Trophoblast cell (in vitro differentiated cells and primary cell): ENCODE results near the gene ATG4B. TPM values are rescaled to one million over a fixed set of nuclear protein-coding genes. Genes with fewer than 3 reads are reported as not detected.
"Not testable (repeated sequence)": the region's sequence is repeated elsewhere in the genome, so short reads cannot be mapped to it uniquely, and the experiment has no call there.

ENCODE experiments used
- DNase-seq, 2 donors: peaks; one replicate each; pipeline ENCODE4 v3.0.0-alpha.2; 2016
- H2AFZ ChIP-seq: 2 replicates; pipeline ENCODE4 v1.6.1; 2013; ENCODE audit warnings: low read length, moderate library complexity, mild to moderate bottlenecking; ENCODE audit not compliant: insufficient read depth, poor library complexity
- H2AK5ac ChIP-seq: 2 replicates; pipeline ENCODE4 v1.6.1; 2013; ENCODE audit warnings: mild to moderate bottlenecking, low read length
- H2BK120ac ChIP-seq: 2 replicates; pipeline ENCODE4 v1.6.1; 2013; ENCODE audit warnings: low read length, mild to moderate bottlenecking, moderate library complexity; ENCODE audit not compliant: insufficient read depth, poor library complexity
- H2BK12ac ChIP-seq: 2 replicates; pipeline ENCODE4 v1.6.1; 2013; ENCODE audit warnings: mild to moderate bottlenecking, low read length, moderate library complexity
- H2BK5ac ChIP-seq: 2 replicates; pipeline ENCODE4 v1.6.1; 2013; ENCODE audit warnings: low read length, low read depth, moderate library complexity, mild to moderate bottlenecking; ENCODE audit not compliant: poor library complexity
- H3K14ac ChIP-seq: 2 replicates; pipeline ENCODE4 v1.6.1; 2013; ENCODE audit warnings: mild to moderate bottlenecking, low read length
- H3K18ac ChIP-seq: 2 replicates; pipeline ENCODE4 v1.6.1; 2013; ENCODE audit warnings: mild to moderate bottlenecking, low read length
- H3K23ac ChIP-seq: 2 replicates; pipeline ENCODE4 v1.6.1; 2013; ENCODE audit warnings: low read length
- H3K27ac ChIP-seq: 2 replicates; pipeline ENCODE4 v1.5.1; 2013; ENCODE audit warnings: low read depth, mild to moderate bottlenecking, inconsistent platforms, low read length, moderate library complexity
- H3K27me3 ChIP-seq: 2 replicates; pipeline ENCODE4 v1.6.1; 2013; ENCODE audit warnings: inconsistent platforms, mild to moderate bottlenecking, low read length, moderate library complexity; ENCODE audit not compliant: insufficient read depth
- H3K36me3 ChIP-seq, 2 experiments: 1 replicate in 1 of 2; 2 replicates in 1 of 2; pipeline ENCODE4 v1.6.1; 2013; ENCODE audit warnings: low read length in 2 of 2, mild to moderate bottlenecking in 2 of 2, moderate library complexity in 1 of 2; ENCODE audit not compliant: insufficient read depth in 2 of 2, control insufficient read depth in 1 of 2
- H3K4ac ChIP-seq: 2 replicates; pipeline ENCODE4 v1.6.1; 2013; ENCODE audit warnings: low read depth, mild to moderate bottlenecking, low read length, moderate library complexity
- H3K4me1 ChIP-seq, 2 experiments: 1 replicate in 1 of 2; 2 replicates in 1 of 2; pipeline ENCODE4 v1.6.1; 2013; ENCODE audit warnings: low read length in 2 of 2, mild to moderate bottlenecking in 2 of 2, moderate library complexity in 1 of 2; ENCODE audit not compliant: insufficient read depth in 2 of 2, control insufficient read depth in 1 of 2
- H3K4me2 ChIP-seq: 2 replicates; pipeline ENCODE4 v1.6.1; 2013; ENCODE audit warnings: inconsistent platforms, mild to moderate bottlenecking, low read length, moderate library complexity
- H3K4me3 ChIP-seq: 2 replicates; pipeline ENCODE4 v1.5.1; 2013; ENCODE audit warnings: mild to moderate bottlenecking, low read depth, low read length, inconsistent platforms
- H3K79me1 ChIP-seq: one replicate; pipeline ENCODE4 v1.6.1; 2013; ENCODE audit warnings: low read length
- H3K79me2 ChIP-seq: 2 replicates; pipeline ENCODE4 v1.6.1; 2013; ENCODE audit warnings: low read length, mild to moderate bottlenecking; ENCODE audit not compliant: control insufficient read depth, insufficient read depth, poor library complexity
- H3K9ac ChIP-seq: 2 replicates; pipeline ENCODE4 v1.6.1; 2013; ENCODE audit warnings: mild to moderate bottlenecking, low read length
- H3K9me3 ChIP-seq: 2 replicates; pipeline ENCODE4 v1.6.1; 2013; ENCODE audit warnings: low read depth, mild to moderate bottlenecking, control low read depth, inconsistent platforms, low read length; ENCODE audit not compliant: insufficient read depth
- H4K12ac ChIP-seq: 2 replicates; pipeline ENCODE4 v1.6.1; 2013; ENCODE audit warnings: low read depth, mild to moderate bottlenecking, low read length, moderate library complexity
- H4K8ac ChIP-seq: 2 replicates; pipeline ENCODE4 v1.6.1; 2013; ENCODE audit warnings: low read depth, mild to moderate bottlenecking, low read length, moderate library complexity
- H4K91ac ChIP-seq: one replicate; pipeline ENCODE4 v1.6.1; 2013; ENCODE audit warnings: low read depth, mild to moderate bottlenecking, low read length, moderate library complexity
- WGBS: extraction: QIAGEN DNeasy Blood & Tissue Kit; methylation state at CpG from one replicate; pipeline ENCODE4 v1.1.7; 2013; ENCODE audit warnings: missing lambda C conversion rate; ENCODE audit not compliant: insufficient read length, insufficient coverage; ENCODE audit errors: extremely low coverage; 5-methylcytosine and 5-hydroxymethylcytosine counted together
- polyA plus RNA-seq: library from polyadenylated mRNA; stranded (reverse); fragments of 200-250 nt; gene quantifications from 2 replicates; pipeline ENCODE4 v1.2.3, GENCODE V29; 2013

ATG4B gene
- polyA plus RNA-seq: 76.3 and 77.4 TPM in 2 replicates

DNA sequence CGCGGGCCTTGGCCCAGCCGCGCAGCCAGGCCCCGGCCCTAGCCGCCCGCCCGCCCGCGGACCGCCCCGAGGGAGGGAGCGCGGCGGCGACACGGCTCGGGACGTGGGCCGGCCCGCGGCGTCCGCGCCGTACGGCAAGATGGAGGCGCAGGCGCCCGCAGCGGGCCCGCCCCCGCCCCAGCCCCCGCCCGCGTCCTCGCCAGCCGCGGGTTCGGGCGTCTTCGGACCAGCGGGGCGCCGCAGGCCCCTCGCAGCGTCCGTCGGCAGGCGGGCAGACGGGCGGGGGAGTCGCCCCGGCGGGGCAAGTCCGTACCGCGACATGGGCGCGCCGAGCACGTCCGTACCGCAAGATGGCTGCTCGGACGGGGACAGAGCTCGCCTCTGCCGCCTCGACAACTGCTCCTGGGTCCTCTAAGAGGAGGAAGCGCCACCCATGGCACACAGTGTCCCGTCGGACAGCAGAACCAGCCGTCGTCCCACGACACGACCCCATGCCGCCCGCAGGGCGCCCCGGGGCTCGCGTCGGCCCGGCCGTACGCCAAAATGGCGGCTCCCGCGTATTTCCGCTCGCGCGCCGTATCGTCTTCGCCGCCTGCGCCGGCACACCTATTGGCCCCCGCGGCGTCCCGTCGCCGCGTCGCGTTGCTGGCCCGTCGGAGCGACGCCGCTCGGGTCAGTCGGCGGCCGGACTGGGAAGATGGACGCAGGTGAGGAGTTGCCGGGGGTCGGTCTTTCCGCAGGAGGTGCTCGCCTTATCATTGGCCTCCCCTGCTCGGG is at the start of gene ATG4B, which contains the start of gene THAP4:
TSS of gene ATG4B (plus strand) at position 676 of the 777 bp plus-strand sequence. CDS start at position 698, 22 bp downstream.
TSS of gene THAP4 (minus strand) at position 141 of the 777 bp plus-strand sequence. CDS start 141 bp downstream, outside the sequence.
- H3K36me3 ChIP-seq: peaks cover 23 to 30% of the 10 kb centered on the region in 2 experiments
- peaks cover 3 to 6% of the 10 kb centered on the region in 2 experiments for H3K4me1 ChIP-seq
- H3K79me2 ChIP-seq: peaks cover 17% of the 10 kb centered on the region
- peak within 1 kb of the TSS; percentile 96 for H3K27ac ChIP-seq
- no CpG with 5 or more reads among the region's 123 CpGs for WGBS
- H3K23ac ChIP-seq: no peak within 1 kb of the TSS
- H4K12ac ChIP-seq: peak within 1 kb of the TSS; percentile 99
- peaks cover 11% of the 10 kb centered on the region for H3K79me1 ChIP-seq
- H3K27me3 ChIP-seq: no peaks in the 10 kb centered on the region
- H2BK5ac ChIP-seq: peak within 1 kb of the TSS; percentile 98
- H3K9ac ChIP-seq: peak within 1 kb of the TSS; percentile 89
- peak; percentile 79 to 87 for DNase-seq
- no peak within 1 kb of the TSS for H2AK5ac ChIP-seq
- peak within 1 kb of the TSS; percentile 97 for H3K4ac ChIP-seq
- peak within 1 kb of the TSS; percentile 94 for H3K4me2 ChIP-seq
- peak within 1 kb of the TSS; percentile 98 for H4K91ac ChIP-seq
- peak within 1 kb of the TSS; percentile 82 for H2AFZ ChIP-seq
- H3K4me3 ChIP-seq: peak within 1 kb of the TSS; percentile 98
- peak within 1 kb of the TSS; percentile 99 for H3K14ac ChIP-seq
- H4K8ac ChIP-seq: peak within 1 kb of the TSS; percentile 97
- H3K9me3 ChIP-seq: peaks cover 3% of the 10 kb centered on the region
- peak within 1 kb of the TSS; percentile 98 for H3K18ac ChIP-seq
- H2BK120ac ChIP-seq: peak within 1 kb of the TSS; percentile 97
- peak within 1 kb of the TSS; percentile 37 for H2BK12ac ChIP-seq

DNA sequence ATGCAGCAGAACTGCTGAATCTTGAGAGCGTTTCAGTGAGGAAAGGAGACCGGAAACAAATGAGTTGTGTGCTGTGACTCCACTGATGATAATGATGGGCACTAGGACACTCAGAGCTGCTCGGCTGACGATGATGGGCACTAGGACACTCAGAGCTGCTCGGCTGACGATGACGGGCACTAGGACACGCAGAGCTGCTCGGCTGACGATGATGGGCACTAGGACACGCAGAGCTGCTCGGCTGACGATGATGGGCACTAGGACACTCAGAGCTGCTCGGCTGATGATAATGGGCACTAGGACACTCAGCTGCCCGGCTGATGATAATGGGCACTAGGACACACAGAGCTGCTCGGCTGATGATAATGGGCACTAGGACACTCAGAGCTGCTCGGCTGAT is 47.6 kb upstream of the ATG4B start:
- not testable (repeated sequence) for H3K27ac ChIP-seq, H3K4me3 ChIP-seq, H4K12ac ChIP-seq, H2AK5ac ChIP-seq, H3K4me1 ChIP-seq, H2AFZ ChIP-seq, DNase-seq, H3K79me1 ChIP-seq, H4K91ac ChIP-seq, H2BK12ac ChIP-seq, H3K79me2 ChIP-seq, H3K27me3 ChIP-seq, H2BK5ac ChIP-seq, H3K4me2 ChIP-seq, H2BK120ac ChIP-seq, H3K9ac ChIP-seq, H3K4ac ChIP-seq, H3K18ac ChIP-seq, H3K14ac ChIP-seq, H4K8ac ChIP-seq, H3K23ac ChIP-seq
- no CpG with 5 or more reads among the region's 17 CpGs for WGBS
- peaks cover 16% of the 10 kb centered on the region for H3K9me3 ChIP-seq
- peaks cover 17 to 26% of the 10 kb centered on the region in 2 experiments for H3K36me3 ChIP-seq

DNA sequence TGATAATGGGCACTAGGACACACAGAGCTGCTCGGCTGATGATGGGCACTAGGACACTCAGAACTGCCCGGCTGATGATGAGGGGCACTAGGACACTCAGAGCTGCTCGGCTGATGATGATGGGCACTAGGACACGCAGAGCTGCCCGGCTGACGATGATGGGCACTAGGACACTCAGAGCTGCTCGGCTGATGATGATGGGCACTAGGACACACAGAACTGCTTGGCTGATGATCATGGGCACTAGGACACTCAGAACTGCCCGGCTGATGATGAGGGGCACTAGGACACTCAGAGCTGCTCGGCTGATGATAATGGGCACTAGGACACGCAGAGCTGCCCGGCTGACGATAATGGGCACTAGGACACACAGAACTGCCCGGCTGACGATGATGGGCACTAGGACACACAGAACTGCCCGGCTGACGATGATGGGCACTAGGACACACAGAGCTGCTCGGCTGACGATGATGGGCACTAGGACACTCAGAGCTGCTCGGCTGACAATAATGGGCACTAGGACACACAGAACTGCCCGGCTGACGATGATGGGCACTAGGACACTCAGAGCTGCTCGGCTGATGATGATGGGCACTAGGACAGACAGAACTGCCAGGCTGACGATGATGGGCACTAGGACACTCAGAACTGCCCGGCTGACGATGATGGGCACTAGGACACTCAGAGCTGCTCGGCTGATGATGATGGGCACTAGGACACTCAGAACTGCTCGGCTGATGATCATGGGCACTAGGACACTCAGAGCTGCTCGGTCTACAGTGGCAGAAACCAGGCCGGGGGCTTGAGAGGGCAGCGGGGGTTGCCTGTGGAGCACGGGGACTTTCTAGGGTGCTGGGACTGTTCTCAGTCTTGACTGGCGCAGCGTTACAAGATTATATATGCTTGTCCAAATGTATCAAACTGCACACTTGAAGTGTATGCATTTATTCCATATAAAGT is 46.7 kb upstream of the ATG4B start:
- not testable (repeated sequence) for H3K9ac ChIP-seq, H3K79me1 ChIP-seq, H3K18ac ChIP-seq, H3K23ac ChIP-seq, H3K4ac ChIP-seq, H3K27ac ChIP-seq, H4K8ac ChIP-seq, H4K12ac ChIP-seq, H3K4me1 ChIP-seq, H3K14ac ChIP-seq, H4K91ac ChIP-seq, H2BK12ac ChIP-seq, H3K79me2 ChIP-seq, DNase-seq, H2AK5ac ChIP-seq, H2BK5ac ChIP-seq, H3K4me2 ChIP-seq, H3K27me3 ChIP-seq, H2BK120ac ChIP-seq, H2AFZ ChIP-seq, H3K4me3 ChIP-seq
- WGBS: no CpG with 5 or more reads among the region's 33 CpGs
- H3K36me3 ChIP-seq: peaks cover 16 to 29% of the 10 kb centered on the region in 2 experiments
- H3K9me3 ChIP-seq: peaks cover 12% of the 10 kb centered on the region

DNA sequence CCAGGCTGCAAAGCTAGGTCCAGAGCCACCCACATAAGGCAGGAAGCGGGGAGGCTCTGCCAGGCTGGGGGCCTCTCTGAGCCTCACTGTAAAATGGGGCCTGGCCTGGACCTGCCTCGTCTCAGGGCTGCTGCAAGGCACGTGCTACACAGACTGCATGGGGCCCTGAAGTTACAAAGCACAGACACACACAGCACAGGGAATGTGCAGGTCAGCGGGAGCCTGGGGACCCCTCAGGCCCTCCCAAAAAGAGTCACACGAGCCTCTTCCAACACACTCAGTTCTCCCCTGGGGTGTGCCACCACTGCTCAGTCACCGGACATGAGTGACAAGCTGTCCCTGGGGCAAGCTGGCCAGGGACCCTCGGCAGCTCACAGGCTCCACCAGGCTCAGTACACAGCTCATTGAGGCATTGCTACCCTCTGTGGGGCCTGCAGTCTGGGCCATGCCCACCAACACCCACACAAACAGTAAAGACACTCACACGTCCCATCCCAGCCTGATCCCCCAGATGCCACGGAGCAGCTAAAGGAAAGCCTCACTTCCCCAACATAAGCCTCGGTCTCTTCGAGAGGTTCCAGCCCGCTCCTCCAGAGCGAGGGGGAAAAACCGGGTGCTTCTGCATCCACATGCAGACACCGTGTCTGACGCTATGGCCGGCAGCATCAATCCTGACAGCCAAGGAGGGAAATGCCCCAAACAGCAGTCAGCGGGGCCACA is 45.2 kb upstream of the ATG4B start:
- Histone ChIP-seq H4K91ac (no peak overlapping the region), H3K14ac (no peak overlapping the region), H2BK5ac (no peak overlapping the region), H2AK5ac (no peak overlapping the region), H2BK120ac (no peak overlapping the region), H3K36me3 (peaks cover 16 to 27% of the 10 kb centered on the region in 2 experiments), H3K79me2 (no peaks in the 10 kb centered on the region), H3K9ac (no peak overlapping the region), H3K4me1 (no peaks in the 10 kb centered on the region), H4K12ac (peak overlapping the region; percentile 44), H4K8ac (no peak overlapping the region), H3K4me2 (no peak overlapping the region), H3K79me1 (no peaks in the 10 kb centered on the region), H3K23ac (no peak overlapping the region), H3K27ac (no peak overlapping the region), H3K18ac (no peak overlapping the region), H3K9me3 (peaks cover 9% of the 10 kb centered on the region), H3K4me3 (no peak overlapping the region), H2BK12ac (no peak overlapping the region), H3K27me3 (no peaks in the 10 kb centered on the region), H2AFZ (no peak overlapping the region), H3K4ac (no peak overlapping the region)
- DNase-seq: no peak
- WGBS: no CpG with 5 or more reads among the region's 18 CpGs
